Fibroblast of skin of left quadriceps (primary cell): ENCODE results near the gene FCHSD2.
"Not testable (repeated sequence)": the region's sequence is repeated elsewhere in the genome, so short reads cannot be mapped to it uniquely, and the experiment has no call there.

Source experiments
- DNase-seq, 2 experiments: peaks; one replicate each; pipeline ENCODE4 v3.0.0-alpha.2; 2013; ENCODE audit warnings: low read depth in 2 of 2

FCHSD2 gene

GRCh38 chr11:72821920-72822799 is 320.0 kb downstream of the FCHSD2 start:
- DNase-seq: peak; percentile 70 to 72

- DNase-seq: no peak
These were observed 320.7 kb downstream of the FCHSD2 start for GRCh38 chr11:72821221-72821919.

GRCh38 chr11:72820439-72821139 is 321.5 kb downstream of the FCHSD2 start:
- no peak for DNase-seq

- DNase-seq: no peak
These were observed 323.1 kb downstream of the FCHSD2 start for GRCh38 chr11:72818971-72819370.

- DNase-seq: no peak
These were observed 324.2 kb downstream of the FCHSD2 start for GRCh38 chr11:72817966-72818365.

DNA sequence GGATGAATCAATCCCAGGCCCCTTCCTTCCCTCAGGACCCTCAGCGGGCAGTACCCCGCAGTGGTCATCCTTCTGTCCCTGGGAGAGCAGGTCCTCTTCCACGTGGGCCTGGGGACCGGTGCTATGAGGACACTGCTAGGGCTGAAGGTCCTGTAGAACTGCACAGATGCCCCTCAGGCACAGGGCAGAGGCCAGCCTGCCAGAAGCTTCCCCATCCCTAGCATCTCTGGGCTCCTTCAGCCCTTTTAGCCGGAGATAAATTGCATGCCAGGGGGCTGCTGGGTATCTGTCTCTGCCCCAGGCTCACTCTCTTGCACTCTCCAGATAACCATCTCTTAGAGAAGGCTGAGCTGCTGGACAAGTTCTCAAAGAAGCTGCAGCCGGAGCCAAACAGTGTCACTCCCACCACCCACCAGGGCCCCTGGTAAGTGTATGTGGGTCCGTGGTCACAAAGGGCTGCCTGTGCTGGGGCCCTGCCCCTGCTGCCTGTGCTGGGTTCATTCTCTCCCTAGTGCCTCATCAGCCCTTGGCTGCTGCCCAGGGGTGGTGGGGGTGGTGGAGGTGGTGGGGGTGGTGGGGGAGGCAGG is 325.6 kb downstream of the FCHSD2 start:
- no peak for DNase-seq

DNA sequence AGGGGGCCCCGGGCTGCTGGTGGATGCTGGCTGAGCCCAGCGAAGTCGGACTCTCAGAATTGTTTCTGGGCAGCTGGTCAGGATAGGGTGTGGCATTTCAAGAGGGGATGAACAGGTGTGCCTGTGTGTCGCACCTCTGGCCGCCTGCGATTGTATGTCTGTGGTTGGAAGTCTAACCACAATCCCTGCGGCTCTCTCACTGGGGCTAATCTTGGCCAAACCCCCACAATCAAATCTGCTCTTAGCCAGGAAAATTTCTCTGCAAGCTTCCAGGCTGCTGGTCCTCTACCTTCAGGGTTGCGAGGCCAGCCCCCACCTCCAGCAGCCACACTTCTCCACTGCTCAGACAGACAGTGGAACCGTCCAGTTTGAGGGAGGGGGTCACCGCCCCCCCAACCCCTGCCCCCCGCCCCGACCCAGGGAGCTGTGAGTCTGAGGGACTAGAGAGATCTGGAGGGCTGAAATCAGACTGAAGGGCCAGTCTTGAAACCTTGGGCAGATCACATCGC is 327.0 kb downstream of the FCHSD2 start:
- DNase-seq: no peak

GRCh38 chr11:72814286-72815109 is 327.6 kb downstream of the FCHSD2 start, which contains the start of gene ATG16L2:
TSS of gene ATG16L2 (plus strand) at chr11:72814411. CDS start at chr11:72814446, 35 bp downstream.
- DNase-seq: peak; percentile 53 to 57

DNA sequence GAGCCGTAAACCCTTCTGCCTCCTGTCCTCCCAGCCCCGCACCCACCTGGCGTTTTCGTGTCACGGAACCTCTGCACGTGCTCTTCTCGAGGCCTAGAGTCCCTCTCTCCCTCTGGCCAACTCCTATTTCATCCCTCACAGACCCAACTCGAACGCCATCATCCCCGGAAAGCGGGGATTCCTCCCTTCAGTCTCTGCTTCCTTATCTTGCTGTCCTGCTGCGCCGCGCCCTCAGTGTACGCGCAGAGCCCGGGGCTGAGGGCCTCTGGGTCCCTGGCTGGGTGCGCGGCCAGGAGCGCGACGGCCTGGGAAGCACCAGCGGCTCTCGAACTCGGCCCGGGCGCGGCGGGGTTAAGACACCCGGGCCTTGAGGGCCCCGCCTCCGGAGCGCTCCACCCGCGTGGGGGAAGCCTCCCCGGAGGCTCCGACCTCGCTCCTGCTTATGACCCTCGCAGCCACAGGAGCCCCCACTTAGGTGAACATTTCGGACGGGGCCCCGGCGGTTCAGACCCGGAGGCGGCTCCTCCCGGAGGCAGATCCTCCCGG is 328.3 kb downstream of the FCHSD2 start:
- DNase-seq: no peak

GRCh38 chr11:72812967-72813739 is 329.0 kb downstream of the FCHSD2 start:
- DNase-seq: no peak

DNA sequence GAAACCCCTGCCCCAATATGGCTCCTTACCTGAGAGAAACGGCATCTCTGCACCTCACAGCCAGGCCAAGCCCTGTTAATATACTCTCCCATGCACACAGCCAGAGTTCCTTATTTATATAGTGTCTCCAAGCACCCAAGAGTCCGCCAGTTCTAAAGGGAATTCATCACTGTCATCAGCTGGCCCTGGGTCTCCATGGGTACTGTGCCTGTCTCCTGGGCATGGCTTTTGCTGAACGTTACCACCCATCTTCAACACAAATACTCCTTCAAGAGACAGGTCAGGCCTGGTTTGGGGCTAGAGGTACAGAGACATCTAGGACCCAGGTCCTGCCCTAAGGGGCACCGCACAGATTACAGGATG is 329.5 kb downstream of the FCHSD2 start:
- DNase-seq: no peak

DNA sequence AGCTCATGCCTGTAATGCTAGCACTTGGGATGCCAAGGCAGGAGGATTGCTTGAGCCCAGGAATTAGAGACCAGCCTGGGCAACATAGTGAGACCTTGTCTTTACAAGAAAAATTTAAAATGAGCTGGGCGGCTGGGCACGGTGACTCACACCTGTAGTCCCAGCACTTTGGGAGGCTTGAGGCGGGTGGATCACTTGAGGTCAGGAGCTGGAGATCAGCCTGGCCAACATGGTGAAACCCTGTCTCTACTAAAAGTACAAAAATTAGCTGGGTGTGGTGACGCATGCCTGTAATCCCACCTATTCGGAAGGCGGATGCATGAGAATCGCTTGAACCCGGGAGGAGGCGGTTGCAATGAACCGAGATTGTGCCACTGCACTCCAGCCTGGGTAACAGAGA is 330.4 kb downstream of the FCHSD2 start:
- not testable (repeated sequence) for DNase-seq

GRCh38 chr11:72808331-72808798 is 333.8 kb downstream of the FCHSD2 start:
- no peak for DNase-seq

DNA sequence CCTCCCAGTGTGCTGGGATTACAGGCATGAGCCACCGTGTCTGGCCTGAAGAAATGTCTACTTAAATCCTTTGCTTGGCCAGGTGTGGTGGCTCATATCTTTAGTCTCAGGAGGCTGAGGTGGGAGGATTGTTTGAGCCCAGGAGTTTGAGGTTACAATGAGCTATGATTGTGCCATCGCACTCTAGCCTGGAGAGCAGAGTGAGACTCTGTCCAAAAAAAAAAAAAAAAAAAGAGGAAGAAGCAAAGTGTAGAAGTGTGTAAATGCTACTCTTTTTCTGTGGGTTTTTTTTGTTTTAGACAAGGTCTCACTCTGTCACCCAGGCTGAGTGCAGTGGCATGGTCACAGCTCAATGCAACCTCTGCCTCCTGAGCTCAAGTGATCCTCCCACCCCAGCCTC is 334.3 kb downstream of the FCHSD2 start:
- DNase-seq: no peak

DNA sequence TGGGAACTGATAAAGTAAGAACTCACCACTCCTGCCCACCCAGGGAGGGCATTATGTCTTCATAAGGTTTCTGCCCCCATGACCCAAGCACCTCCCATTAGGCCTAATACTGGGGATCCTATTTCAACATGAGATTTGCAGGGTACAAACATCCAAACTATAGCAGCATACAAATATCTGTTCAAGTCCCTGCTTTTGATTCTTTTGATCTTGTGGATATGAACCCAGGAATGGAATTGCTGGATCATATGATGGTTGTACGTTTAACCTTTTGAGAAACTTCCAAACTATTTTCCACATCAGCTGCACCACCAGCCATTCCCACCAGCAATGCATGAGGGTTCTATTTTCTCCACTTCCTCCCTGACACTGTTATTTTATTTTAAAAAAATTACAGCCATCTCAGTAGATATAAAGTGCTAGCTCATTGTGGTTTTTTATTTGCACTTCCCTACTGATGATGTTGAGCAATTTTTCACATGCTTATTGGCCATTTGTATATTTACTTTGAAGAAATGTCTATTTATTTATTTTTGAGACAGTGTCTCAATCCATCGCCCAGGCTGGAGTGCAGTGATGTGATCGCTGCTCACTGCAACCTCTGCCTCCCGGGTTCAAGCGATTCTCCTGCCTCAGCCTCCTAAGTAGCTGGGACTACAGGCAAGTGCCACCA is 335.0 kb downstream of the FCHSD2 start:
- no peak for DNase-seq

DNA sequence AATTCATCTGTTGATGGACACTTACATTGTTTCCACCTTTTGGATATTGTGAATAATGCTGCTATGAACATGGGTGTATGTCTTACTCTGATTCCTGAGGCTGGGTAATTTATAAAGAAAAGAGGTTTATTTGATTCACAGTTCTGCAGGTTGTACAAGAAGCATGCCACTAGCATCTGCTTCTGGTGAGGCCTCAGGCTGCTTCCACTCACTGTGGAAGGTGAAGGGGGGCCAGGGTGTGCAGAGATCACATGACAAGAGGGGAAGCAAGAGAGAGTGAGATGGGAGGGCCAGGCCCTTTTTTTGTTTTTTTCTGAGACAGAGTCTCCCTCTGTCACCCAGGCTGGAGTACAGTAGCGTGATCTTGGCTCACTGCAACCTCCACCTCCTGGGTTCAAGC is 335.7 kb downstream of the FCHSD2 start:
- not testable (repeated sequence) for DNase-seq

DNA sequence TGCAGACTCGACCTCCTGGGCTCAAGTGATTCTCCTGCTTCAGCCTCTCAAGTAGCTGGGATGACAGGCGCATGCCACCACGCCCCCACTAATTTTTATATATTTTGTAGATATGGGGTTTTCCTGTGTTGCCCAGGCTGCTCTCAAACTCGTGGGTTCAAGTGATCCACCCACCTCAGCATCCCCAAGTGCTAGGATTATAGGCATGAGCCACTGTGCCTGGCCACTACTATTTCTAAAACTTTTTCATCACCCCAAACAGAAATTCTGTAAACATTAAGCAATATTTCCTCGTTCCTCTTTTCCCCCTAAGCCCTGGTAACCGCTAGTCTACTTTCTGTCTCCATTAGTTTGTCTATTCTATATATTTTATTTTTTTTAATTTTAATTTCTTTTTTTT is 336.9 kb downstream of the FCHSD2 start:
- DNase-seq: no peak

DNA sequence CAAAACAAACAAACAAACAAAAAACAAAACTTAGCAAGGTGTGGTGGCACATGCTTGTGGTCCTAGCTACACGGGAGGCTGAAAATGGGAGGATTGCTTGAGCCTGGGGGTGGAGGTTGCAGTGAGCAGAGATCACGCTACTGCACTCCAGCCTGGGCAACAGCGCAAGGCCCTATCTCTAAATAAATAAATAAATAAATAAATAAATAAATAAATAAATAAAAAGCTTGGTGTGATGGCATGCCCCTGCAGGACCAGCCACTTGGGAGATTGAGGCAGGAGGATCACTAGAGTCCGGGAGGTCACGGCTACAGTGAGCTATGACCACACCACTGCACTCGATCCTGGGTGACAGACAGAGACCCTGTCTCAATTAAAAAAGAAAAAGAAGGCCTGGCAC is 339.3 kb downstream of the FCHSD2 start:
- DNase-seq: no peak

DNA sequence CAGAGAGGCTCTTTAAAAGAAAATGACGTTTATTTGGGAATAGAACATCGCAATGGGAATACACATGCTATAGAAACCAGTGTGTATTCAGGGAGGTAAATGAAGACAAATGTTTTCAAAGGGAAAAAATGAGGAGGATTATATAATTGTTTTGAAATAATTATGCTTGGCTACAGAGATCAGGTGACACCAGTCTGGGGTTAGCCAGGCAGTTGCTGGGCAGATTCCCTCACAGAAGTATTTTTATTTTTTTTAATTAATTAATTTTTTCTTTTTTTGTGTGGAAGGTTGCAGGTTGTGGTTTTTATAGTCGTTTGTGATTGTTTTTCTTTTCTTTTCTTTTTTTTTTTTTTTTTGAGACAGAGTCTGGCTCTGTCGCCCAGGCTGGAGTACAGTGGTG is 342.7 kb downstream of the FCHSD2 start:
- DNase-seq: no peak
